Brain microvascular endothelial cell (primary cell): ENCODE results near the gene SH3PXD2A.

ENCODE experiments used
- DNase-seq: peaks from one replicate; pipeline ENCODE4 v3.0.0-alpha.2; 2020
- H3K27ac ChIP-seq: fragments of 250-450 bp; sonication (Bioruptor Pico); 2 replicates; pipeline ENCODE4 v1.5.1; 2020; ENCODE audit warnings: mild to moderate bottlenecking, moderate library complexity
- H3K27me3 ChIP-seq: fragments of 250-450 bp; sonication (Bioruptor Pico); replicated peaks from 2 replicates; pipeline ENCODE4 v1.5.1; 2020; ENCODE audit warnings: mild to moderate bottlenecking
- H3K36me3 ChIP-seq: fragments of 250-450 bp; sonication (Bioruptor Pico); replicated peaks from 2 replicates; pipeline ENCODE4 v1.5.1; 2020; ENCODE audit warnings: mild to moderate bottlenecking
- H3K4me3 ChIP-seq: 2 replicates; pipeline ENCODE4 v1.5.1; 2011; ENCODE audit warnings: low read depth, mild to moderate bottlenecking, control low read depth, low read length, moderate library complexity
- CTCF ChIP-seq: IDR thresholded peaks from 2 replicates; pipeline ENCODE4 v1.5.1; 2011; ENCODE audit warnings: low read depth, mild to moderate bottlenecking, moderate library complexity, low read length, control low read depth, inconsistent platforms; ENCODE audit errors: missing control alignments
- in situ Hi-C: cut with HindIII; loops from 2 replicates; pipeline ENCODE4 v1.10.0; 2017; ENCODE audit warnings: low sequenced_read_pairs, low pct_ligation_motif_present

SH3PXD2A gene

DNA sequence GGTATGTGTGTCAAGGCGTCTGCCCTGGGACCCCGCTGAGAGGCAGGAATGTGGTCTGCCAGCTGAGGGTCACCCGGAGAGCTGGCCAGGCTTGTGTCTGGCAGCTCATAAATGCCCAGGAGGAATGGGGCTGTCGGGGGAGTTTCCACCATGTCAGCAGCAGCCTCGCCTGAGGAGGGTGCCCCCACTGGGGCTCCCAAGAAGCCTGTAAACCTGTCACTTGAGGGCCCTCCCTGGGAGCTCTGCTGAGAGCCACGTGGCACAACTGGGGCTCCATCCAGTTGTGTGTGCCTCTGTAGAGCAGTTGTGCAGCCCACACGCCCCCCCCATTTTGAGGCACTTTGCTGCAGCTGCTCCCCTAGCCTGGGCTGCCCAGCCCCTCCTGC, 291.3 kb downstream of the SH3PXD2A start:
- no peak for DNase-seq
- H3K4me3 ChIP-seq = no peak overlapping the region
- no peaks in the 10 kb centered on the region for H3K36me3 ChIP-seq
- peaks cover 40% of the 10 kb centered on the region for H3K27me3 ChIP-seq
- in situ Hi-C loops = no loop called here
- no peak overlapping the region for H3K27ac ChIP-seq
- no peak for TF ChIP-seq CTCF

DNA sequence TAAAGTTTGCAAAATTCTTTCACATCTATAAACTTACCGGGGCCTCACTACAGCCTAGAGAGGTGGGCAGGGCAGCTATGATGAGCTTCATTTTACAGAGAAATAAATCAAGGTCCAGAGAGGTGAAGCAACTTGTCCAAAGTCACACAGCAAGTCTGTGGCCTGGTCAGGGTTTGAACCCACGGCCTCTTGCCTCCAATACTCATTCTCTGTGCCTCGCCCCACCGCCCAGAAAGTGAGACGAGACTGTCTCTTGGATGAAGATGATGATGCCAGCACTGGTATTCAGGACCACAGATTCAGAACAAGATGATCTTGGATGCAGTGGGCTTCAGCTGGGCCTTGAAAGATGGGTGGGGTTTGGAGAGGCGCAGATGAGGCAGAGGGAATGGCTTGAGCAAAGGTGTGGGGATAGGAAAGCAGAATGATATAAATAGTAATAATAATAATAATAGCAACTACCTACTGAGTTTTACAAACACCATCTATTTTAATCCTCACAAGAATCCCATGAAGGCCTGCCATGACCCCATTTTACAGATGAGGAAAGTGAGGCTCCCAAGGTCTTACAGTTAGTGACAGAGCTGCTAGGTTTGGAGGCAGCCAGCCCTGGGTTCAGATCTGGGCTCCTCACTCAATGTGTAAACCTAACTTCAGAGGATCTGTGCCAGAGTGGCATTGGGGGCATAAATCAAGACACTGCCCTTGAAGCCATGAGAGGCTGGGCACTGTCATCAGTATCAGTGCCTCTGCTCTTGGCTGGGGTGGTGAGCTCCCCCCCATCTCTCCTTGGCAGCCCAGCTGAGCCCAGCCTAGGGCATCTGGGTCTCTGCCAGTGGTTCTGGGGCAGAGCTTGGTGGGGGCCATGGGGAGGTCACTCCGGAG, 291.9 kb downstream of the SH3PXD2A start:
- no peaks in the 10 kb centered on the region for H3K36me3 ChIP-seq
- H3K4me3 ChIP-seq = no peak overlapping the region
- TF ChIP-seq CTCF = no peak
- in situ Hi-C loops = no loop called here
- no peak overlapping the region for H3K27ac ChIP-seq
- no peak for DNase-seq
- H3K27me3 ChIP-seq = peaks cover 42% of the 10 kb centered on the region

GRCh38 chr10:103562383-103562782, 293.0 kb downstream of the SH3PXD2A start:
- in situ Hi-C loops = no loop called here
- peaks cover 40% of the 10 kb centered on the region for H3K27me3 ChIP-seq
- H3K4me3 ChIP-seq = no peak overlapping the region
- DNase-seq = no peak
- H3K27ac ChIP-seq = no peak overlapping the region
- no peak for TF ChIP-seq CTCF
- H3K36me3 ChIP-seq = no peaks in the 10 kb centered on the region

GRCh38 chr10:103560886-103561285, 294.5 kb downstream of the SH3PXD2A start:
- no peak overlapping the region for H3K27ac ChIP-seq
- peaks cover 47% of the 10 kb centered on the region for H3K27me3 ChIP-seq
- DNase-seq = no peak
- TF ChIP-seq CTCF = no peak
- H3K4me3 ChIP-seq = no peak overlapping the region
- H3K36me3 ChIP-seq = no peaks in the 10 kb centered on the region
- in situ Hi-C loops = no loop called here

GRCh38 chr10:103559776-103560175, 295.6 kb downstream of the SH3PXD2A start:
- DNase-seq = no peak
- Histone ChIP-seq H3K36me3 (no peaks in the 10 kb centered on the region), H3K27me3 (peaks cover 53% of the 10 kb centered on the region), H3K27ac (no peak overlapping the region), H3K4me3 (no peak overlapping the region)
- in situ Hi-C loops = no loop called here
- TF ChIP-seq CTCF = no peak

GRCh38 chr10:103558911-103559310, 296.5 kb downstream of the SH3PXD2A start:
- no peak for DNase-seq
- Histone ChIP-seq H3K4me3 (no peak overlapping the region), H3K36me3 (no peaks in the 10 kb centered on the region), H3K27me3 (peaks cover 54% of the 10 kb centered on the region), H3K27ac (no peak overlapping the region)
- TF ChIP-seq CTCF = no peak
- in situ Hi-C loops = no loop called here
